Left ventricle myocardium inferior (tissue), 1 donor: Measurements from ENCODE around the gene INKA2. TPM values are rescaled to one million over a fixed set of nuclear protein-coding genes. Genes with fewer than 3 reads are reported as not detected.
"Not testable (repeated sequence)": the region's sequence is repeated elsewhere in the genome, so short reads cannot be mapped to it uniquely, and the experiment has no call there.

Source experiments
- DNase-seq: peaks from one replicate; pipeline ENCODE4 v3.0.0-alpha.2; 2020
- H3K27ac ChIP-seq: fragments of 200-600 bp; replicated peaks from 2 replicates; pipeline ENCODE4 v1.8.0; 2021
- H3K27me3 ChIP-seq: fragments of 200-600 bp; 2 replicates; pipeline ENCODE4 v1.8.0; 2021; ENCODE audit warnings: low read depth
- H3K36me3 ChIP-seq: fragments of 200-600 bp; 2 replicates; pipeline ENCODE4 v1.8.0; 2021
- H3K4me1 ChIP-seq: fragments of 200-600 bp; 2 replicates; pipeline ENCODE4 v1.8.0; 2021
- H3K4me3 ChIP-seq: fragments of 200-600 bp; 2 replicates; pipeline ENCODE4 v1.8.0; 2021; ENCODE audit warnings: mild to moderate bottlenecking, moderate library complexity
- H3K9me3 ChIP-seq: fragments of 200-600 bp; replicated peaks from 2 replicates; pipeline ENCODE4 v1.8.0; 2021
- CTCF ChIP-seq: fragments of 200-600 bp; IDR thresholded peaks from 2 replicates; pipeline ENCODE4 v1.8.0; 2021; ENCODE audit warnings: antibody characterized with exemption, mild to moderate bottlenecking, borderline replicate concordance
- intact Hi-C: fragments of 100-400 bp; cut with micrococcal nuclease; formaldehyde crosslinking; loops from one replicate; pipeline ENCODE4 v1.11.0; 2022
- total RNA-seq: library from RNA; stranded (reverse); fragmentation: NEBNext Ultra II Directional; extraction: Animal tissue kit (Norgen Biotek cat#: 25700); gene quantifications from one replicate; pipeline ENCODE4 v1.2.1, GENCODE V29; 2021
- donor health status: DM: no; HTN: yes; CAD: no; lungs with severe emphysema.

The INKA2 gene
- total RNA-seq, 1 donor from 2014 or later: 24.3 TPM

GRCh38 chr1:111745675-111746613 is 6.7 kb upstream of the INKA2 start:
- intact Hi-C loops: loop anchor here (2.0 kb wide), 1 partner anchor 31 kb away; no protein-coding TSS in a partner anchor

GRCh38 chr1:111743679-111744101 is 4.5 kb upstream of the INKA2 start:
- peak overlapping the region; percentile 82 for H3K27ac ChIP-seq

More at GRCh38 chr1:111745675-111746613, 6.7 kb upstream of the INKA2 start:
- H3K4me3 ChIP-seq: no peak overlapping the region
- H3K27ac ChIP-seq: peak overlapping the region; percentile 82
- H3K9me3 ChIP-seq: no peaks in the 10 kb centered on the region
- peaks cover 60% of the 10 kb centered on the region for H3K4me1 ChIP-seq
- no peak for DNase-seq
- no peaks in the 10 kb centered on the region for H3K27me3 ChIP-seq
- no peak for TF ChIP-seq CTCF
- no peaks in the 10 kb centered on the region for H3K36me3 ChIP-seq

GRCh38 chr1:111742938-111743549 is 3.8 kb upstream of the INKA2 start:
- TF ChIP-seq CTCF: no peak
- Histone ChIP-seq H3K4me3 (no peak overlapping the region), H3K4me1 (peaks cover 80% of the 10 kb centered on the region), H3K27me3 (no peaks in the 10 kb centered on the region), H3K9me3 (no peaks in the 10 kb centered on the region), H3K27ac (peak overlapping the region; percentile 82), H3K36me3 (no peaks in the 10 kb centered on the region)
- intact Hi-C loops: no loop called here
- DNase-seq: no peak

More at GRCh38 chr1:111743679-111744101, 4.5 kb upstream of the INKA2 start:
- intact Hi-C loops: no loop called here
- Histone ChIP-seq H3K9me3 (no peaks in the 10 kb centered on the region), H3K4me1 (peaks cover 80% of the 10 kb centered on the region), H3K27me3 (no peaks in the 10 kb centered on the region), H3K36me3 (no peaks in the 10 kb centered on the region), H3K4me3 (no peak overlapping the region)
- no peak for TF ChIP-seq CTCF
- DNase-seq: peak; percentile 51

GRCh38 chr1:111742292-111742691 is 3.1 kb upstream of the INKA2 start:
- H3K36me3 ChIP-seq, DNase-seq, intact Hi-C loops, H3K27me3 ChIP-seq, H3K9me3 ChIP-seq, H3K4me3 ChIP-seq: not testable (repeated sequence)
- Histone ChIP-seq H3K4me1 (peaks cover 82% of the 10 kb centered on the region), H3K27ac (peak overlapping the region; percentile 82)

GRCh38 chr1:111739925-111740765 is 950 bp upstream of the INKA2 start:
- H3K27me3 ChIP-seq: no peaks in the 10 kb centered on the region
- no peak for TF ChIP-seq CTCF
- peak overlapping the region; percentile 98 for H3K27ac ChIP-seq
- peak; percentile 80 for DNase-seq
- intact Hi-C loops: no loop called here
- H3K4me3 ChIP-seq: peak overlapping the region; percentile 83
- H3K36me3 ChIP-seq: no peaks in the 10 kb centered on the region
- H3K9me3 ChIP-seq: no peaks in the 10 kb centered on the region
- H3K4me1 ChIP-seq: peaks cover 82% of the 10 kb centered on the region
